Nucleus accumbens (tissue), 56 donors: ENCODE results near the gene NTS.

Experiments used
- DNase-seq, 56 donors: peaks; one replicate each; lab custom pipeline; 2025; lab: John Stamatoyannopoulos, UW

NTS gene

DNA sequence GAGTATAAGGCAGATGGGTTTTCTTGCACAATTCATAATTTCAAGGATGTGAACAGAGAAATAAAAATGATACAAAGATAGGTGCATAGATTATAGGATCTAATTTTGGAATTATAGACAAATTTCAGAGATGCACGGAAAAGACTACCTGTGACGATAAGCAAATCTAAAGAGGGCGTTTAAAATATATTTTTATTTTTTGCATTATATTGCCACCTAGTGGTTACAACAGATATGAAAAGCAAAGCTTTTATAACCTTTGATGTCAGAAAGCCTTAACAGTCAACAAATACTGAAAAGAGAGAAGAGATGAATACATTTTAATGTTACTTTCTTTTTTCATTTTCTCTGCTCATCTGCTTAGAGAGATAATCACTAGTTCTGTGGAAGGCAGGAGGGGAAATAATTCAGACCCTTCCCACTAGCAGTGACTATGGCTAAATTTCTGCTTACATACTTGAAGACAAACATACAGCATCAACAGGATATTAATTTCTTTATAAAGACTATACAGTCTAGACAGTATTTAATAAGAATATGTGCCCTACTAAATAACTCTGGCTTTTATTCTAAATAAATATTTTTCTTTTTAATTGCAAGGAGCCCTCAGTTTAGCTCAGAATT, 46.3 kb downstream of the NTS start:
- DNase-seq, result no peak

DNA sequence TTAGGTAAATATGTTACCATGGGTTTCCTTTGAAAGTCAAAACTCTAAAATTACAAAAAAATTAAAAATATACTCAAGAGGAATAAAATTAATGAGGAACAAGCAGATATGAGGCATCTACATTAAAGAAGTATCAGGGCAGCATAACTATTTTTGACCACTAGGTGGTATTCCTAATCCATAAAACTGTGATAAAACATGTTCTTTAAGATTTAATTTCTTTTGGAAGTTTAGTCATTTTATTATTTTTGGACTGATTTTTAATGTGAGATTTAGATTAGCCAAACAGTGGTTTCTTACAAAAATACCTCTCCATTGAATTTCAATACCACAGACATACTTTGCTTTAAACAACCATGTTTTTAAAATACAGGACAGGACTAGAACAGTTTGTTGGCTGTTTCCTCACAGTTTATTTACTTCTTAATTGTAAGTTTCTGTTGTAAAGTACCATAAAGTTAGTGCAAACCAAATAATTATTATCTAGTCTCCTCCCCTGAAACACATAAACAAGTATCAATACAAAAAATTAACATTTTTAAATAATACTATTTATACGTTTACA, 49.8 kb downstream of the NTS start:
- DNase-seq, result no peak

DNA sequence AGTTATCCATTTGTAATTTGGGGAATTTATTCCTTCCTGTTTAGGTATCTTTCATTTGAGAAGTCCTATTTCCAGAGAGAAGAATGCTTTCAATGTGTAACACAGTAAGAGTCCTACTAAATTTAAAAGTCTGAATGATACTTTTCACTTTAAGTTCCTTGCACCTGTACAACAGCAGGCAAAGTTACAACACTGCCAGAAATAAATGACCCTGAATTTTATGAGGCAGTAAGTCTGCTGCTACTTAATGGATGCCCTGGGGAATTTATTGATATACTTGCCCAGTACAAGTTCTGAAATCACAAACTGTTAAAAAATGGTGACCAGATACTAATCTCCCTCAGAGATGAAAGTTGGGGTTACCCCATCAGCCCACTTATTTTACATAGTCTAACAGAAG, 53.1 kb downstream of the NTS start:
- DNase-seq, result no peak
